GM18502 (cell line): ENCODE data around the gene ACIN1.
A peak's percentile ranks its signal among the peaks of the same experiment; 100 is the strongest.
"Not testable (repeated sequence)": the region's sequence is repeated elsewhere in the genome, so short reads cannot be mapped to it uniquely, and the experiment has no call there.

Experiments used
- ATAC-seq: cut with Tn5 transposase; IDR thresholded peaks from one replicate; pipeline ENCODE4 v1.9.1; 2021; ENCODE audit warnings: mild to moderate bottlenecking; ENCODE audit not compliant: unreplicated experiment, poor library complexity

ACIN1 gene

DNA sequence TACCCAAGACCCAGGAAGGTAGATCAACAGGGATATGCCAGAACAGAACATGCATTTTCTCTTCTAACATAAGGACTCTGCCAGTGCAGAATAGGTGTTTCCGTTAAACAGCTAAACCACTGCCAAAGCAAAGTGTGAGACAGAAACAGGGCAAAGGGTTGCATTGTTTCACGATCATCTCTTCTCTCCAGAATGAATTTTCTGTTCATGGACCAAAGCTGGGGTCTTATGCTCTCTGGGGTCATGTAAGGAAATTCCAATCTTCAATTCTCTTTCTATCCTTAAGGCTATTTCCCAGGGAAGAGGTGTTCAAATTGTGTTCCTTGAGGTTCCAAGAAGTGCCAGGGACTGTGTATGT lies 71.2 kb downstream of the ACIN1 start:
- ATAC-seq: no peak

DNA sequence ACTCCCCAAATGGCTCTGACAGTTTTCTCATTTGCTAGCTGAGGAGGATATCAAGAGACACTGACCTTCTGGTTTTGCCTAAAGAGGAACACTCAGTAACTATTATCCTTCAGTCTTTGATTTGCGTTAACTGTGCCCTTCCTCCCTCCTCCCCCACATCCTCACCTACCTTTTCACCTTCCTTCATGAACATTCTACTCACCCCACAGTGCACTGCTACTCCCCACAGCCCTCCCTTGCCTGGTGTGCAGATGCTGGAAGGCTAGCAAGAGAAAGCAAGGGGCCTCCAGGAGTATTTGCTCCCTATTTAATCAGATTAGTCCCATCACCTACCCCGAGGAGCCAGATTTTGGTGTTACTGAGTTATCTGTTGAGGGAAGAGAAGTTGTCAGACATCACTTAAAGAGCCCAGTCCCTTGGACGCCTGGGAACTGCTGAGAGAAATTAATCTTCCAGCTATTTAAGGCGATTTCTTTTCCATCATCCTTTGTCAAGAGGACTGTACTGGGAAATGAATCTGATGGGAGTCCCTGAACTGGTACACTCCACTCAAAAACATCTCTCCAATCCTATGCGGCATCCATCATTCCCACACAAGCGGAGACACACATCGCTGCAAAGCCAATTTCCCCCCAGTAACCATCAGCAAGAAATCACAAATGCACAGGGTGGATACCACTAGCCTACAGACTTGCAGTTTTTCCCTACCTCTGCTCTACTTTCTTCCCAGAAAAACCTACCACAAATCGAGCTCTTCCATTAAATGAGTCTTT lies 71.7 kb downstream of the ACIN1 start:
- no peak for ATAC-seq

GRCh38 chr14:23021889-23022442 lies 73.0 kb downstream of the ACIN1 start:
- ATAC-seq: no peak

GRCh38 chr14:23021434-23021833 lies 73.5 kb downstream of the ACIN1 start:
- ATAC-seq: no peak

DNA sequence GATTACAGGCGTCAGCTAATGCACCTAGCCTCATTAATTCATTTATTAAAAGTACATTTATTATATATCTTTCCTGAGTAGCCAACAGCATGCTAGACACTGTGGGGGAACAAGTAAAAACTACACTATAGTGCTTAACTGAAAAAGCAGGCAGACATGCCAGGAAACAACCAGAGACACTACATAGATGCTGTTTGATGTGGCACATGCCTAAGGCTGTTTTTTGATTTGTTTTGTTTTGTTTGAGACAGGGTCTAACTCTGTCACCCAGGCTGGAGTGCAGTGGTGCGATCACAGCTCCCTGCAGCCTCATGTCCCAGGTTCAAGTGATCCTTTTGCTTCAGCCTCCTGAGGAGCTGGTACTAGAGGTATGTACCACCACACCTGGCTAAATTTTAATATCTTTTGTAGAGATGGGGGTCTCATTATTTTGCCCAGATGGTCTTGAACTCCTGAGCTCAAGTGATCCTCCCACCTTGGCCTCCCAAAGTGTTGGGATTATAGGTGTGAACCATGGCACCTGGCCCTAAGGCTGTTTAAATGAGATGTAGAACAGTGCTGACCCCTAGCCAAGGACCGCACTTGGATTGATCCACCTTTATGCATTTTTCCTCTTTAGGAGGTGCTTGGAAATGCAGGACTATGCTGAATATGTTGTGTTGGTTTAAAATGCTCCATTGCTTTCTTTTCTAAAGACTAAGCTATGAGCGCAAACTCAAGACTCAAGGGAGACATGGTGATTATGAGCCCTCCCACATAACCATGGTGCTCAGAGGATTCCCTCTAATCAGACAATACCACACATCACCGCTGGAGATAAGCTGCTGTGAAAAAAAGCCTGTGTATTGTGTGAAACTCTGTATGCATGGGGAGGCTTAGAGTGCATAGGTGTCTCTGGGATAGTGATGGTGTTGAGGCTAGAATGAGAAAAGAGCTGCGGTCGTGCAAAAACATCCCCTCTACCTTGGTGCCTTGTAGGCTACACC lies 74.5 kb downstream of the ACIN1 start:
- ATAC-seq: no peak

DNA sequence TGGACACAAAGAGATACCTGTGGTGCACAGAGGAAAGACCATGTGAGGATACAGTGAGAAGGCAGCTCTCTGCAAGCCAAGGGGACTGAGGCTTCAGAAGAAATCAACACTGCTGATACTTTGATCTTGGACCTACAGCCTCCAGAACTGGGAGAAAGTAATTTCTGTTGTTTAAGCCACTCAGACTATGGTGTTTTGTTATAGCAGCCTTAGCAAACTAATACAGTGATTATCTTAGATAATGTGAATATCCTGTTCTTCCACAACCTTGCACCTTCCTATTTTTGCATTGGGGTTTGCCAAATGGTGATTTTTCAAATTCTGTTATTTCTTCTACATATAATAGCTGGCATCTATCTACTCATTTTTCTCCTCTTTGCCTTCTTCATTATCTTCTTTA lies 76.8 kb downstream of the ACIN1 start:
- no peak for ATAC-seq

DNA sequence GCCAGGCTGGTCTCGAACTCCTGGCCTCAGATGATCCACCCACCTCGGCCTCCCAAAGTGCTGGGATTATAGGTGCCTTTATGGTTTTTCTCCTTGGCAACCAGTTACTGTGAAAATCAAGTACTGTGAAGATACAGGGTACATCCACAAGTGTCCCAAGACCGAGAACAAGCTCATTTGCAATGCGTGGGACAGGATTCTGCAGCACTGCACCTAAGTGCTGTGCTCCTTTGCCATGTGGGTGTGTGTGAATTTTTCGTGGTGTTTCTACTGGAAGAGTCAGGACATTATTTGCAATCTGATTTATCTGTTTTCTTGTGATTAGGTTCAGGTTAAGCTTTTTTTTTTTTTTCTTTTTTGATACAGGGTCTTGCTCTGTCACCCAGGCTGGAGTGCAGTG lies 77.8 kb downstream of the ACIN1 start:
- no peak for ATAC-seq

DNA sequence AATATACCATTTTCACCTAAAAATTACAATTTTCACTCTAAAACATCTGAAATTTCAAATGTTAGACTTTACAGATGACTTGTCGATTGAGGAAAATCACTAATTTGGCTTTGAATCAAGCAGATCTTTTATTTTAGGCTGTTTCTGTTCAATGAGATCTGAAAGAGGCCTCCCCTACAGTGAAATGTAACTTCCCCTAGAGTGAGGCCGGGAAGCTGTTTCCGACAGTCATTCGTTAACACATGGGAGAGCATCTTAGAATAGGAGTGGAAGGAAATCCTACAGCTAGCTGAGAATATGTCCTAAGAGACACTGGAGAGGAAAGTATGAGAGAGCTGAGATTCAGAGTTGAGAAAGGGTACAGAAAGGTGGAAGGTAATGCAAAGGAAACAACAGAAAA lies 79.3 kb downstream of the ACIN1 start:
- ATAC-seq: no peak

- ATAC-seq: not testable (repeated sequence)
Measured at GRCh38 chr14:23013749-23014054, 81.2 kb downstream of the ACIN1 start.

- no peak for ATAC-seq
Measured at GRCh38 chr14:23013054-23013748, 81.7 kb downstream of the ACIN1 start.

DNA sequence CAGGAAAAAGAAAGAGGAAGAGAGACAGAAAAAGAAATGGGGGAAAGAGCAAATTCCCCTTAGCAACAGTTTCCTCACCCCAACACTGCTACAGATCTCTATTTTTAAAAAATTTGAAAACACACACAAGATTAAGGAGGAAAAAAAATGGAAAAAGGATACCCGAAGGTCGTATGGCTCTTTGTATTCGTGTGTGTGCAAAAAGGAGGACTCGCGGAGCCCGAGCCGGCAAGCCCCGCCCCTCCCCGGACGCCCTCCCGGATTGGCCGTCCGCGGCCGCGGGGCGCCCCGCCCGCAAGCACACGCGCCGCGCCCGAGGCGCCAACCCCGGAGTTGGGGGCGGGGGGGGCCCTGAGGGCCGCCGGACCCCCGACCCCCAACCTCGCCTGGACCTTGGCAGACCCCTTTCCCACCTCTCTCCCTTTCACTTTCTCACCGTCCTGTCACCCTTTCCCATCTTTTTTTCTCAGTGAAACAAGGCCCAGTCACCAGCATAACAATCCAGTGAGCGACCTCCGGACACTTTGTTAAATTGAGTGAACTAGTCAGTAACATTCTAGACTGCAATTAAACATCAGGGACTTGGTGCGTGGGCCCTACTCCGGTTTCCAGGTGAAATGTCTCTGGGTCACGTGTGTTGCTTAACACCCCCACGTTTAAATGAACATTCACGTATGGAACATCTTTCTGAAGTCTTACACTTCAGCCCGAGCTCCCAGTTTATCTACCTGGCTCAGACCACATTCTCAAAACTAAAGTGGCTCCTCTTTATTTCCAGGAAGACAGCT lies 84.8 kb downstream of the ACIN1 start, which contains the start of gene C14orf93:
TSS of gene C14orf93 (minus strand) at position 205 of the 788 bp plus-strand sequence. CDS start 11,120 bp downstream, outside the sequence.
- ATAC-seq: peak; percentile 46

DNA sequence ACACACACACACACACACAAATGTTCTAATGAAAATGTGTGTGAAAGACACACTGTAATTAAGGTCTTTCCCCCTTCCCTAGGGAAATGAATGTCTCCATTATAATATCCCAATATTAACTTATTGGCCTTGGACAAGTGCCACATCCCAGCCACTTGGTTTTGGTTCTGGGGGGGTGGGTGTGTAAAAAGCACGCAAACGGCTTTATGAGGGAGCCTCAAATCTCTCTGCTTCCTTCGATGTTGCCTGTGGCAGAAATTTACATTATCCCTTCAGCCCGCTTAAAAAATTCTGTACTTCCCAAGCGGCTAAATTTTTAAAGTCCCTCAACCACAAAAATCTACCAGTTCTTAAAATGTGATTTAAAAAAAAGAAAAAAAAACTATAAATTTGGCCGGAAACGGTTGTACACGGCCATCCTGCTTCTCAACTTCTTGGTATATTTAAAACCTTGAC lies 85.4 kb downstream of the ACIN1 start:
- ATAC-seq: no peak

- no peak for ATAC-seq
Measured at GRCh38 chr14:23008831-23009230, 86.1 kb downstream of the ACIN1 start.
